T-helper 17 cell (primary cell): ENCODE data around the gene LMAN1. TPM values are rescaled to one million over a fixed set of nuclear protein-coding genes. Genes with fewer than 3 reads are reported as not detected.
A peak's percentile ranks its signal among the peaks of the same experiment; 100 is the strongest.

Source experiments
- ATAC-seq: fragments of 150-1000 bp; cut with Tn5 transposase; 2 replicates; pipeline ENCODE4 v1.10.0; 2021; ENCODE audit warnings: mild to moderate bottlenecking, moderate library complexity
- DNase-seq, 3 donors: peaks; one replicate each; pipeline versions ENCODE4 v3.0.0 to v3.0.0-alpha.2; 2020 to 2021
- H3K9me3 ChIP-seq: one replicate; pipeline ENCODE4 v1.7.0; 2013; ENCODE audit warnings: low read length, mild to moderate bottlenecking; ENCODE audit not compliant: control insufficient read depth, poor library complexity, severe bottlenecking
- H3K27ac Mint-ChIP-seq: one replicate; pipeline ENCODE4 v1.8.0; 2022; ENCODE audit warnings: mild to moderate bottlenecking, moderate library complexity, mixed read lengths
- H3K27me3 Mint-ChIP-seq: one replicate; pipeline ENCODE4 v1.8.0; 2022; ENCODE audit warnings: mixed read lengths
- H3K36me3 Mint-ChIP-seq: one replicate; pipeline ENCODE4 v1.8.0; 2022; ENCODE audit warnings: low read depth, mixed read lengths
- H3K4me1 Mint-ChIP-seq: one replicate; pipeline ENCODE4 v1.8.0; 2022; ENCODE audit warnings: mild to moderate bottlenecking, mixed read lengths
- H3K4me3 Mint-ChIP-seq: one replicate; pipeline ENCODE4 v1.8.0; 2022; ENCODE audit warnings: mild to moderate bottlenecking, moderate library complexity, mixed read lengths
- total RNA-seq, 4 donors: library from RNA in 2 of 4; stranded (reverse) in 2 of 4; gene quantifications; one replicate each; pipeline ENCODE4 v1.2.3 and lab custom pipeline; 2022 to 2026

The LMAN1 gene
- total RNA-seq, 2 donors from 2014 or later: 47.2 to 58.1 TPM

DNA sequence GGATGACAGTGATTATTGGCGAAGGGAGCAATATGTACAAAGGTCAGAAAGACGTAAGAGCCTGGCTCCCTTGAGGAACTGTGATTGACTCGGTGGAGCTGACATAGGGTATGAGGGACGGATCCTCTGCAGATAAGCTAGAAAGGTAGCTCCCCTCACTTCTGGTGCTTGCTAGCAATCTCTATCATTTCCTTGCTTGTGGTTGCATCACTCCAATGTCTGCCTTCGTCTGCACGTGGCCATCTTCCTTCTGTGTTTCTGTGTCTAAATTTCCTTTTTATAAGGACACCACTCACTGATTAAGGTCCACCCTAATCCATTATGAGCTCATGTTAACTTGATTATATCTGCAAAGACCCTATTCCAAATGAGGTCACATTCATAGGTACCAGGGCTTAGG is 22.9 kb upstream of the LMAN1 start:
- Mint-ChIP-seq H3K27ac (no peak overlapping the region), H3K27me3 (peaks cover 59% of the 10 kb centered on the region), H3K36me3 (peaks cover 5% of the 10 kb centered on the region), H3K4me3 (no peak overlapping the region), H3K4me1 (no peaks in the 10 kb centered on the region)
- ATAC-seq (no peak), DNase-seq (no peak)
- H3K9me3 ChIP-seq: no peaks in the 10 kb centered on the region

GRCh38 chr18:59380706-59381105 is 21.6 kb upstream of the LMAN1 start:
- Mint-ChIP-seq H3K36me3 (peaks cover 5% of the 10 kb centered on the region), H3K27me3 (peaks cover 64% of the 10 kb centered on the region), H3K27ac (no peak overlapping the region), H3K4me1 (no peaks in the 10 kb centered on the region), H3K4me3 (no peak overlapping the region)
- H3K9me3 ChIP-seq: no peaks in the 10 kb centered on the region
- DNase-seq (no peak), ATAC-seq (no peak)

GRCh38 chr18:59379772-59380522 is 20.9 kb upstream of the LMAN1 start:
- ATAC-seq (no peak), DNase-seq (no peak)
- Mint-ChIP-seq H3K27ac (no peak overlapping the region), H3K36me3 (peaks cover 5% of the 10 kb centered on the region), H3K27me3 (peaks cover 59% of the 10 kb centered on the region), H3K4me1 (no peaks in the 10 kb centered on the region), H3K4me3 (no peak overlapping the region)
- H3K9me3 ChIP-seq: no peaks in the 10 kb centered on the region

- Mint-ChIP-seq H3K4me1 (no peaks in the 10 kb centered on the region), H3K4me3 (peak overlapping the region; percentile 2), H3K27me3 (peaks cover 74% of the 10 kb centered on the region), H3K36me3 (peaks cover 5% of the 10 kb centered on the region), H3K27ac (no peak overlapping the region)
- DNase-seq (no peak), ATAC-seq (no peak)
- H3K9me3 ChIP-seq: no peaks in the 10 kb centered on the region
These were observed 18.7 kb upstream of the LMAN1 start for GRCh38 chr18:59377613-59378337.

GRCh38 chr18:59376351-59376935 is 17.4 kb upstream of the LMAN1 start:
- peaks cover 5% of the 10 kb centered on the region for H3K36me3 Mint-ChIP-seq
- H3K4me3 Mint-ChIP-seq: no peak overlapping the region
- H3K27me3 Mint-ChIP-seq: peaks cover 82% of the 10 kb centered on the region

GRCh38 chr18:59374128-59374527 is 15.1 kb upstream of the LMAN1 start:
- no peak overlapping the region for H3K27ac Mint-ChIP-seq
- no peaks in the 10 kb centered on the region for H3K9me3 ChIP-seq
- H3K4me1 Mint-ChIP-seq: no peaks in the 10 kb centered on the region
- peaks cover 4% of the 10 kb centered on the region for H3K36me3 Mint-ChIP-seq
- H3K4me3 Mint-ChIP-seq: no peak overlapping the region
- ATAC-seq (no peak), DNase-seq (no peak)
- peaks cover 65% of the 10 kb centered on the region for H3K27me3 Mint-ChIP-seq

More at GRCh38 chr18:59376351-59376935, 17.4 kb upstream of the LMAN1 start:
- no peak for DNase-seq
- no peaks in the 10 kb centered on the region for H3K9me3 ChIP-seq
- Mint-ChIP-seq H3K4me1 (no peaks in the 10 kb centered on the region), H3K27ac (no peak overlapping the region)
- ATAC-seq: no peak

- Mint-ChIP-seq H3K36me3 (no peaks in the 10 kb centered on the region), H3K4me1 (no peaks in the 10 kb centered on the region), H3K4me3 (no peak overlapping the region), H3K27me3 (peaks cover 54% of the 10 kb centered on the region), H3K27ac (no peak overlapping the region)
- no peaks in the 10 kb centered on the region for H3K9me3 ChIP-seq
- ATAC-seq (no peak), DNase-seq (no peak)
These were observed 13.9 kb upstream of the LMAN1 start for GRCh38 chr18:59372975-59373374.

GRCh38 chr18:59360381-59360780 is 1.3 kb upstream of the LMAN1 start:
- peaks cover 3% of the 10 kb centered on the region for H3K36me3 Mint-ChIP-seq
- DNase-seq (no peak), ATAC-seq (no peak)
- peaks cover 17% of the 10 kb centered on the region for H3K4me1 Mint-ChIP-seq
- no peaks in the 10 kb centered on the region for H3K27me3 Mint-ChIP-seq
- H3K9me3 ChIP-seq: no peaks in the 10 kb centered on the region
- no peak overlapping the region for H3K27ac Mint-ChIP-seq
- no peak overlapping the region for H3K4me3 Mint-ChIP-seq

DNA sequence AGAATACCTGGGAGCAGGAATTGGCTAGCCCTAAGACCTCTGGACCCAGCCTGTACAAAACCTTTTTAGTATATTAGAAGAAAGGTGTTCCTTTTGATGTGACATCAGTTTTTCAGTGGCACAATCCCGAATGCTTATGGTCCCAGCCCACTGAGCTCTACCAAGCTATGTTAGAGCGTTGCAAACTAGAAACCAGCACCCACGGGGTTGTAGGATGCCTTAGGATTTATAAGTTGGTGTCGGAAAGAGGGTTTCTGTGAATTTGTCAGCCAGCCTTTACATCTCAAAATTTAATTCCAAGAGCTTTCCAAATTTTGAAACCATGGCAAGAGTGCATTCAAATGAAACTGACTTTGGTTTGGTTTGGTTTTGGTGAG is 499 bp upstream of the LMAN1 start:
- peak overlapping the region; percentile 98 for H3K27ac Mint-ChIP-seq
- peaks cover 3% of the 10 kb centered on the region for H3K36me3 Mint-ChIP-seq
- no peaks in the 10 kb centered on the region for H3K9me3 ChIP-seq
- peak overlapping the region; percentile 100 for H3K4me3 Mint-ChIP-seq
- H3K27me3 Mint-ChIP-seq: no peaks in the 10 kb centered on the region
- peaks cover 17% of the 10 kb centered on the region for H3K4me1 Mint-ChIP-seq
- no peak for ATAC-seq
- no peak for DNase-seq

GRCh38 chr18:59358414-59358711 is 702 bp downstream of the LMAN1 start:
- peak overlapping the region; percentile 100 for H3K4me3 Mint-ChIP-seq
- H3K36me3 Mint-ChIP-seq: peaks cover 3% of the 10 kb centered on the region
- DNase-seq: no peak
- H3K9me3 ChIP-seq: no peaks in the 10 kb centered on the region
- no peaks in the 10 kb centered on the region for H3K27me3 Mint-ChIP-seq
- peak overlapping the region; percentile 98 for H3K27ac Mint-ChIP-seq
- peaks cover 18% of the 10 kb centered on the region for H3K4me1 Mint-ChIP-seq
- ATAC-seq: peak; percentile 2

DNA sequence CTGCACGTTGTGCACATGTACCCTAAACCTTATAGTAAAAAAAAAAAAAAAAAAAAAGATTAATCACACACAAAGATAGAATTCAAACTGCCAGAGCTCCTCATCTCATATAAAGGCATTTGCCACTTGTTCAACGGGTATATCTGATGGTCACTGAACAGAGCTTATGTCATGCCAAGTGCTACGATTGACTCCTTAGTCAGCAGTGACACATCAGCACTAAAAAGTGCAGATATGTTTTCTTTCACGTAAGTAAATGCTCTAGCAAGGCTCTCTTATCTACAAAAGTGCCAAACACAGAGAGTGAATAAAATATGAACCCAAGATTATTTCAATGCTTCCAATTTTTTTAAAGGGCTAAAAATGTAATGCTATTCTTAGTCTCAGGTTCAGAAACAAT is 1.1 kb downstream of the LMAN1 start:
- no peaks in the 10 kb centered on the region for H3K9me3 ChIP-seq
- ATAC-seq (peak; percentile 15), DNase-seq (no peak)
- peaks cover 3% of the 10 kb centered on the region for H3K36me3 Mint-ChIP-seq
- H3K27ac Mint-ChIP-seq: peak overlapping the region; percentile 98
- peaks cover 21% of the 10 kb centered on the region for H3K4me1 Mint-ChIP-seq
- no peaks in the 10 kb centered on the region for H3K27me3 Mint-ChIP-seq
- peak overlapping the region; percentile 100 for H3K4me3 Mint-ChIP-seq

DNA sequence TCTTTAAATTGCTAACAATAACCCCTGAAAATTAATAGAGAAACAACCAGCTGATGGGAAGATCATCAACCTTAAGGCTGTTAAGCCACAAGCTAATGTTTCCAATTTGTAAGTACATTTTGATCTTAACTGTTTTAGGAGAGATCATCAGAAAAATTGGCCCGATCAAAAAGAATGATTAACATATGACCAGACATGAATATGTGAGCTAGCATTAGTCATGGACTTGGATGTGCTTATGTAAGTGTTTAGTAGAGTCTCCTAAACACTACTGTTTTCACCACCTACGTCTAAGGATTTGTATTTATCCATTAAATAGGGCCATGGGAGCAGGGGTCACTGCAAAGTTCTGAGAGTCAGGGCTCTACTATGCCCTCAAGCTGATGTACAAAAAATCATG is 4.3 kb downstream of the LMAN1 start:
- H3K9me3 ChIP-seq: no peaks in the 10 kb centered on the region
- DNase-seq: no peak
- no peak for ATAC-seq
- Mint-ChIP-seq H3K4me3 (no peak overlapping the region), H3K27ac (no peak overlapping the region), H3K36me3 (peaks cover 17% of the 10 kb centered on the region), H3K27me3 (no peaks in the 10 kb centered on the region), H3K4me1 (peaks cover 29% of the 10 kb centered on the region)

DNA sequence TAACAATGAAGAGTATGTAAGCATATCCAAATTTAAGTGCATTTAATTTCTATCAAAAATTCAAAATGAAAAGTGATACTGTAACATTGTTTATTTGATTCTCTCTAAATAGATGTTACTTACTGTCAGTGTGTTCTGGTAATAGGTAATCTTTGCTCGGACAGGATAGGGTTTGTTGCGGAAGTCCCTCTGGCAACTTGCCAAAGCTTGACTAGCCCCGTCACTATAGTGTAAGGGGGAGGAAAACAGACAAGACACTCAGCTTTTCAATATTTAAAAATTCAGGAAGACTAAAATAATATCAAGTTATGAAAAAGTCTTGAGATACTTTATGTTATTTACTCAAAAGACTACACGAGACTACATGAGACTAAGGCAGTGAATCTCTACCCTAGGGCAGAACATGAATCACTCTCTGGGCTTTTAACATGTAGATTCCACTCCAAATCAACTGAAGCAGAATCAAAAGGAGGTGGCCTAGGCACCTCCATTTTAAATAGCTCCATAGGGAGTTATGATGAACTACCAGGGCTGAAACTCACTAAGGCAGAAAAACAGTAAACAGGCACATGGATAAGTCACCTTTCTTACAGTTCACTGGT is 5.9 kb downstream of the LMAN1 start:
- H3K27ac Mint-ChIP-seq: peak overlapping the region; percentile 37
- DNase-seq (no peak), ATAC-seq (no peak)
- no peak overlapping the region for H3K4me3 Mint-ChIP-seq
- peaks cover 14% of the 10 kb centered on the region for H3K36me3 Mint-ChIP-seq
- no peaks in the 10 kb centered on the region for H3K9me3 ChIP-seq
- H3K4me1 Mint-ChIP-seq: peaks cover 23% of the 10 kb centered on the region
- H3K27me3 Mint-ChIP-seq: no peaks in the 10 kb centered on the region
